H1 (cell line): ENCODE data around the gene CROCC2. TPM values are rescaled to one million over a fixed set of nuclear protein-coding genes. Genes with fewer than 3 reads are reported as not detected.

ENCODE experiments used
- CTCF ChIA-PET: fragments of 300-600 bp; sonication (Branson Sonifier 250); formaldehyde crosslinking; loops from one replicate; lab custom pipeline; 2021; ENCODE audit not compliant: partially characterized antibody; lab: Charles Lee
- POLR2A ChIA-PET: fragments of 300-600 bp; sonication (Branson Sonifier 250); formaldehyde crosslinking; loops from one replicate; lab custom pipeline; 2021; ENCODE audit warnings: inconsistent platforms; ENCODE audit not compliant: partially characterized antibody; lab: Charles Lee
- DNase-seq, 2 experiments: peaks; one replicate each; pipeline versions ENCODE4 v3.0.0 to v3.0.0-alpha.2; 2010 to 2022; ENCODE audit warnings: low spot score in 2 of 2, low read depth in 1 of 2, mixed read lengths in 1 of 2
- FAIRE-seq: peaks from 2 replicates; lab custom pipeline; 2011; peaks lifted over from hg19 to GRCh38; lab: Jason Lieb, UNC
- H2AFZ ChIP-seq: 2 replicates; pipeline ENCODE4 v1.8.1; 2012; ENCODE audit warnings: low read length, inconsistent platforms
- H2AK5ac ChIP-seq: 2 replicates; pipeline ENCODE4 v1.6.1; 2013; ENCODE audit warnings: low read depth, low read length
- H2BK120ac ChIP-seq: replicated peaks from 2 replicates; pipeline ENCODE3; 2013; ENCODE audit warnings: low read depth, low read length, inconsistent platforms
- H2BK12ac ChIP-seq: 2 replicates; pipeline ENCODE4 v1.6.1; 2013; ENCODE audit warnings: low read depth, low read length
- H2BK15ac ChIP-seq: 2 replicates; pipeline ENCODE4 v1.6.1; 2013; ENCODE audit warnings: low read length
- H2BK20ac ChIP-seq: 2 replicates; pipeline ENCODE4 v1.6.1; 2013; ENCODE audit warnings: low read length
- H2BK5ac ChIP-seq: 2 replicates; pipeline ENCODE4 v1.6.1; 2013; ENCODE audit warnings: low read depth, low read length
- H3K14ac ChIP-seq: 2 replicates; pipeline ENCODE4 v1.6.1; 2013; ENCODE audit warnings: inconsistent platforms; ENCODE audit not compliant: insufficient read length
- H3K18ac ChIP-seq: 2 replicates; pipeline ENCODE4 v1.6.1; 2013; ENCODE audit warnings: low read length; ENCODE audit errors: extremely low read depth
- H3K23ac ChIP-seq: 2 replicates; pipeline ENCODE4 v1.6.1; 2013; ENCODE audit warnings: inconsistent platforms; ENCODE audit not compliant: insufficient read length
- H3K23me2 ChIP-seq: 2 replicates; pipeline ENCODE4 v1.6.1; 2013; ENCODE audit warnings: low read depth, low read length
- H3K27ac ChIP-seq: 2 replicates; pipeline ENCODE4 v1.6.1; 2011; ENCODE audit warnings: low read depth, low read length, inconsistent platforms
- H3K27me3 ChIP-seq, 4 experiments: replicated peaks in 1 of 4; 1 replicate in 1 of 4; 2 replicates in 3 of 4; pipeline versions ENCODE4 v1.6.1 to v1.8.1; 2011 to 2013; ENCODE audit warnings: low read length in 3 of 4, mild to moderate bottlenecking in 3 of 4, inconsistent platforms in 2 of 4, mixed read lengths in 2 of 4, moderate library complexity in 1 of 4; ENCODE audit not compliant: control insufficient read depth in 3 of 4, insufficient read depth in 3 of 4; ENCODE audit errors: extremely low read depth in 1 of 4
- H3K36me3 ChIP-seq, 4 experiments: 2 replicates each; pipeline versions ENCODE4 v1.6.1 to v1.8.1; 2011 to 2013; ENCODE audit warnings: mild to moderate bottlenecking in 4 of 4, low read length in 3 of 4, moderate library complexity in 2 of 4, control low read depth in 1 of 4, inconsistent platforms in 1 of 4; ENCODE audit not compliant: insufficient read depth in 4 of 4, control insufficient read depth in 2 of 4
- H3K4ac ChIP-seq: replicated peaks from 2 replicates; pipeline ENCODE3; 2013; ENCODE audit warnings: low read length, low read depth, mixed read lengths, inconsistent platforms; ENCODE audit not compliant: insufficient read length
- H3K4me1 ChIP-seq, 4 experiments: replicated peaks in 1 of 4; 1 replicate in 1 of 4; 2 replicates in 3 of 4; pipeline versions ENCODE4 v1.6.1 to v1.8.1; 2011 to 2013; ENCODE audit warnings: low read length in 3 of 4, inconsistent platforms in 2 of 4, mixed read lengths in 1 of 4; ENCODE audit not compliant: insufficient read depth in 4 of 4, control insufficient read depth in 3 of 4
- H3K4me2 ChIP-seq, 2 experiments: 2 replicates each; pipeline versions ENCODE4 v1.6.1 to v1.8.1; 2011 to 2013; ENCODE audit warnings: low read depth in 2 of 2, low read length in 2 of 2, control low read depth in 1 of 2, inconsistent platforms in 1 of 2, mild to moderate bottlenecking in 1 of 2; ENCODE audit not compliant: insufficient read depth in 1 of 2
- H3K4me3 ChIP-seq, 4 experiments: fragments of 200-600, 300-600 bp in 1 of 4; sonication (generic), shearing (Covaris generic), sonication (Bioruptor Twin) in 1 of 4; 2 replicates each; pipeline versions ENCODE4 v1.5.1 to v1.8.1; 2011 to 2016; ENCODE audit warnings: low read length in 4 of 4, low read depth in 3 of 4, control low read depth in 2 of 4, inconsistent platforms in 2 of 4, mild to moderate bottlenecking in 2 of 4, mixed read lengths in 1 of 4, moderate library complexity in 1 of 4; ENCODE audit not compliant: insufficient read depth in 2 of 4; ENCODE audit errors: extremely low read depth in 1 of 4
- H3K56ac ChIP-seq: replicated peaks from 2 replicates; pipeline ENCODE3; 2013; ENCODE audit warnings: low read depth, mild to moderate bottlenecking, mixed read lengths, low read length, inconsistent platforms; ENCODE audit not compliant: insufficient read length
- H3K79me1 ChIP-seq: 2 replicates; pipeline ENCODE4 v1.6.1; 2013; ENCODE audit warnings: low read depth, low read length, control low read depth
- H3K79me2 ChIP-seq, 2 experiments: 2 replicates each; pipeline versions ENCODE4 v1.6.1 to v1.8.1; 2012 to 2013; ENCODE audit warnings: low read length in 2 of 2, mild to moderate bottlenecking in 2 of 2, inconsistent platforms in 1 of 2; ENCODE audit not compliant: insufficient read depth in 2 of 2, control insufficient read depth in 1 of 2
- H3K9ac ChIP-seq, 4 experiments: replicated peaks in 1 of 4; 1 replicate in 1 of 4; 2 replicates in 3 of 4; pipeline versions ENCODE4 v1.6.1 to v1.8.1; 2011 to 2013; ENCODE audit warnings: low read depth in 3 of 4, low read length in 3 of 4, control low read depth in 2 of 4, mild to moderate bottlenecking in 2 of 4, moderate library complexity in 2 of 4, inconsistent platforms in 1 of 4; ENCODE audit errors: extremely low read depth in 1 of 4
- H3K9me3 ChIP-seq, 2 experiments: 2 replicates each; pipeline versions ENCODE4 v1.6.1 to v1.8.1; 2012 to 2013; ENCODE audit warnings: mild to moderate bottlenecking in 2 of 2, moderate library complexity in 2 of 2, control low read depth in 1 of 2, inconsistent platforms in 1 of 2, low read depth in 1 of 2, low read length in 1 of 2, mixed read lengths in 1 of 2; ENCODE audit not compliant: insufficient read depth in 2 of 2
- H4K20me1 ChIP-seq, 2 experiments: replicated peaks in 1 of 2; 2 replicates each; pipeline versions ENCODE3 to v1.8.1; 2011 to 2013; ENCODE audit warnings: inconsistent platforms in 2 of 2, low read length in 2 of 2, mild to moderate bottlenecking in 1 of 2; ENCODE audit not compliant: insufficient read depth in 2 of 2, control insufficient read depth in 1 of 2
- H4K5ac ChIP-seq: 2 replicates; pipeline ENCODE4 v1.6.1; 2013; ENCODE audit warnings: low read length, low read depth, mixed read lengths, inconsistent platforms; ENCODE audit not compliant: insufficient read length
- H4K8ac ChIP-seq: 2 replicates; pipeline ENCODE4 v1.8.0; 2013; ENCODE audit warnings: mild to moderate bottlenecking, moderate library complexity, low read length, inconsistent platforms; ENCODE audit not compliant: insufficient read depth; ENCODE audit errors: extremely low read depth
- H4K91ac ChIP-seq: replicated peaks from 2 replicates; pipeline ENCODE3; 2013; ENCODE audit warnings: low read length, mixed read lengths, inconsistent platforms; ENCODE audit not compliant: insufficient read length
- ASH2L ChIP-seq: fragments of 200-600, 300-600 bp; sonication (generic); IDR thresholded peaks from one replicate; pipeline ENCODE4 v1.7.1; 2017; ENCODE audit warnings: low read length
- BRCA1 ChIP-seq: IDR thresholded peaks from 2 replicates; pipeline ENCODE4 v1.6.1; 2012; ENCODE audit warnings: low read depth, low read length, improper control_type of control experiment
- CBX5 ChIP-seq: fragments of 300-800, 300-1000 bp; sonication (generic); IDR thresholded peaks from 2 replicates; pipeline ENCODE4 v1.7.1; 2016; ENCODE audit warnings: antibody characterized with exemption, low read length, low read depth
- CEBPB ChIP-seq: IDR thresholded peaks from 2 replicates; pipeline ENCODE4 v1.6.1; 2012; ENCODE audit warnings: low read depth, low read length
- CTBP2 ChIP-seq: IDR thresholded peaks from 2 replicates; pipeline ENCODE4 v1.7.0; 2011; ENCODE audit warnings: borderline replicate concordance, mild to moderate bottlenecking, moderate library complexity, mixed read lengths, low read length; ENCODE audit not compliant: insufficient read depth, insufficient read length
- HDAC2 ChIP-seq, 2 experiments: fragments of 300-600 bp in 1 of 2; sonication (generic) in 1 of 2; IDR thresholded peaks; 2 replicates each; pipeline ENCODE4 v1.6.1; 2011 to 2012; ENCODE audit warnings: low read depth in 2 of 2, low read length in 2 of 2, mild to moderate bottlenecking in 2 of 2, moderate library complexity in 2 of 2, borderline replicate concordance in 1 of 2, inconsistent platforms in 1 of 2
- MAFK ChIP-seq: IDR thresholded peaks from 2 replicates; pipeline ENCODE4 v1.6.1; 2012; ENCODE audit warnings: low read depth, mild to moderate bottlenecking, improper control_type of control experiment, low read length
- PHF8 ChIP-seq: fragments of 200-600 bp; sonication (generic); conservative IDR thresholded peaks from 2 replicates; pipeline ENCODE4 v1.7.1; 2012; ENCODE audit warnings: low read depth, mild to moderate bottlenecking, inconsistent platforms, low read length, moderate library complexity
- RNF2 ChIP-seq: fragments of 200-900, 300-1000 bp; sonication (generic); IDR thresholded peaks from 2 replicates; pipeline ENCODE4 v1.7.1; 2016; ENCODE audit warnings: borderline replicate concordance, low read depth, mild to moderate bottlenecking, antibody characterized with exemption, low read length; ENCODE audit not compliant: poor library complexity, severe bottlenecking; ENCODE audit errors: missing control alignments
- SIX5 ChIP-seq: IDR thresholded peaks from 2 replicates; pipeline ENCODE4 v1.6.1; 2011; ENCODE audit warnings: mild to moderate bottlenecking, low read depth, low read length
- SP4 ChIP-seq: IDR thresholded peaks from 2 replicates; pipeline ENCODE4 v1.6.1; 2012; ENCODE audit warnings: low read length, inconsistent platforms
- SRF ChIP-seq: IDR thresholded peaks from 2 replicates; pipeline ENCODE4 v1.6.1; 2011; ENCODE audit warnings: mild to moderate bottlenecking, low read depth, low read length, moderate library complexity
- SUZ12 ChIP-seq: fragments of 200-600 bp; sonication (generic); IDR thresholded peaks from 2 replicates; pipeline ENCODE4 v1.6.1; 2012; ENCODE audit warnings: mild to moderate bottlenecking, inconsistent platforms, low read length, moderate library complexity, mixed read lengths
- ZNF274 ChIP-seq: IDR thresholded peaks from 2 replicates; pipeline ENCODE4 v1.7.0; 2012; ENCODE audit warnings: low read length, borderline replicate concordance; ENCODE audit errors: extremely low read depth
- WGBS, 2 experiments: shearing (Covaris generic) in 1 of 2; methylation state at CpG; one replicate each; pipeline versions ENCODE4 v1.1.6 to v1.1.7; 2013 to 2015; ENCODE audit warnings: low lambda C conversion rate in 2 of 2, mixed read lengths in 2 of 2, inconsistent platforms in 1 of 2, low coverage in 1 of 2, missing lambda C conversion rate in 1 of 2; ENCODE audit not compliant: insufficient replicate concordance in 2 of 2, insufficient coverage in 1 of 2, insufficient read length in 1 of 2; ENCODE audit errors: extremely low coverage in 1 of 2, missing lambda C conversion rate in 1 of 2; 5-methylcytosine and 5-hydroxymethylcytosine counted together
- polyA plus RNA-seq, 7 experiments: library from polyadenylated mRNA; depleted of rRNA in 3 of 7; stranded (reverse) in 5 of 7; unstranded in 2 of 7; fragments of >200 nt in 5 of 7; fragments of 200-250 nt in 2 of 7; gene quantifications; 1 replicate in 5 of 7; 2 replicates in 1 of 7; 4 replicates in 1 of 7; pipeline versions ENCODE4 v1.2.1 to v1.2.3, GENCODE V29; 2011 to 2013; ENCODE audit warnings: missing spikeins in 2 of 7, mixed read lengths in 2 of 7
- total RNA-seq: library from RNA; stranded (reverse); fragmentation: NEBNext Ultra II Directional; extraction: Animal tissue kit (Norgen Biotek cat#: 25700); gene quantifications from 2 replicates; pipeline ENCODE4 v1.2.1, GENCODE V29; 2021

CROCC2 gene
- total and polyA plus RNA-seq, 2 of the 8 experiments (the other 6 are each of a cell fraction or from before 2014, with no cell fraction given): not detected

DNA sequence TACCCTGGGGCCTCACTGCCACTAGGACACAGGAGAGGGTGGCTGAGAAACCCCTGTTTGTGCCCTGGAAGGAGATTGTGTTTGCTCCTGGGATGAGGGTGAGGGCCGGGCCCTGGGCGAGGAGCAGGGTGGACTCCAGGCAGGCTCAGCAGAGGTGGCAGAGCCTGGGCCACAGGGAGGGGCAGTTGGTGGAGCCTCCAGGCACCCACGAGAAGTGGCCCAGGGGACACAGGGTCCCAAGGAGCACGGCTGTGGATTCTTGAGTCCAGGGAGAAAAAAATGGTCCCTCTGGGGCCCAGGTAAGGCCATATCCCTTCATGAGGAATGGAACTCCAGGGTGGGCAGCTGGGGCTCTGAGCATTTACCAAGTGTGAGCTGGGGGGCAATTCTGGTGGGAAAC, 18.5 kb upstream of the CROCC2 start:
- Histone ChIP-seq H2BK5ac (no peak overlapping the region), H4K91ac (no peak overlapping the region), H3K4ac (no peak overlapping the region), H2AFZ (no peak overlapping the region), H2BK20ac (no peak overlapping the region), H3K9ac (no peak overlapping the region), H3K27me3 (no peaks in the 10 kb centered on the region), H3K14ac (no peak overlapping the region), H3K18ac (no peak overlapping the region), H2AK5ac (no peak overlapping the region), H2BK120ac (no peak overlapping the region), H4K8ac (no peak overlapping the region), H3K27ac (no peak overlapping the region), H3K23ac (no peak overlapping the region), H3K4me3 (no peak overlapping the region), H3K4me1 (no peaks in the 10 kb centered on the region; a peak in 2 of 7 replicates), H3K4me2 (no peak overlapping the region), H3K9me3 (no peaks in the 10 kb centered on the region), H3K23me2 (no peaks in the 10 kb centered on the region), H4K20me1 (no peaks in the 10 kb centered on the region), H2BK15ac (no peak overlapping the region), H3K36me3 (no peaks in the 10 kb centered on the region), H2BK12ac (no peak overlapping the region), H3K79me1 (no peaks in the 10 kb centered on the region), H3K56ac (no peak overlapping the region), H3K79me2 (no peaks in the 10 kb centered on the region), H4K5ac (no peak overlapping the region)
- WGBS, 2 experiments: 91% methylated on average over 4 of the region's 4 CpGs; no CpG with 5 or more reads in 1 of the 2 experiments
- POLR2A ChIA-PET: no interaction called here
- CTCF ChIA-PET: interaction anchor here (1.1 to 1.5 kb wide), 2 partner anchors 12 kb away, joined by 3 read pairs; no protein-coding TSS in a partner anchor
- FAIRE-seq: no peak
- DNase-seq: no peak
- TF ChIP-seq BRCA1 (no peak), SRF (no peak), SUZ12 (no peak), ZNF274 (no peak), CBX5 (no peak), ASH2L (no peak), CEBPB (no peak), SIX5 (no peak), SP4 (no peak), PHF8 (no peak), MAFK (no peak), CTBP2 (no peak), RNF2 (no peak), HDAC2 (IDR thresholded peaks at IDR 0.05; ENCODE audit: borderline replicate concordance in 1 of 2, low read depth in 2 of 2, low read length in 2 of 2) (no peak)
